ENCODE measurements around the gene LIN54. TPM values are rescaled to one million over a fixed set of nuclear protein-coding genes. Genes with fewer than 3 reads are reported as not detected.
"Not testable (repeated sequence)": the region's sequence is repeated elsewhere in the genome, so short reads cannot be mapped to it uniquely, and the experiment has no call there.

LIN54 gene
- total RNA-seq, 1 donor from 2014 or later: 5.0 TPM

- TF ChIP-seq, protein P1, sequence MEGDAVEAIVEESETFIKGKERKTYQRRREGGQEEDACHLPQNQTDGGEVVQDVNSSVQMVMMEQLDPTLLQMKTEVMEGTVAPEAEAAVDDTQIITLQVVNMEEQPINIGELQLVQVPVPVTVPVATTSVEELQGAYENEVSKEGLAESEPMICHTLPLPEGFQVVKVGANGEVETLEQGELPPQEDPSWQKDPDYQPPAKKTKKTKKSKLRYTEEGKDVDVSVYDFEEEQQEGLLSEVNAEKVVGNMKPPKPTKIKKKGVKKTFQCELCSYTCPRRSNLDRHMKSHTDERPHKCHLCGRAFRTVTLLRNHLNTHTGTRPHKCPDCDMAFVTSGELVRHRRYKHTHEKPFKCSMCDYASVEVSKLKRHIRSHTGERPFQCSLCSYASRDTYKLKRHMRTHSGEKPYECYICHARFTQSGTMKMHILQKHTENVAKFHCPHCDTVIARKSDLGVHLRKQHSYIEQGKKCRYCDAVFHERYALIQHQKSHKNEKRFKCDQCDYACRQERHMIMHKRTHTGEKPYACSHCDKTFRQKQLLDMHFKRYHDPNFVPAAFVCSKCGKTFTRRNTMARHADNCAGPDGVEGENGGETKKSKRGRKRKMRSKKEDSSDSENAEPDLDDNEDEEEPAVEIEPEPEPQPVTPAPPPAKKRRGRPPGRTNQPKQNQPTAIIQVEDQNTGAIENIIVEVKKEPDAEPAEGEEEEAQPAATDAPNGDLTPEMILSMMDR (IDR thresholded peaks at IDR 0.05; ENCODE audit: insufficient read depth, low read length, poor library complexity, severe bottlenecking): no peak
- H3K27me3 ChIP-seq (ENCODE audit: control insufficient read depth, insufficient read depth, low read length): no peaks in the 10 kb centered on the region
- H3K36me3 ChIP-seq (ENCODE audit: control insufficient read depth, insufficient read depth, low read length): no peaks in the 10 kb centered on the region
- no peak for DNase-seq (ENCODE audit: low read depth)
- H3K4me3 ChIP-seq (ENCODE audit: low read depth, low read length): peak overlapping the region; percentile 89
Observed at GRCh38 chr4:83009529-83009928, 1.1 kb downstream of the LIN54 start.

DNA sequence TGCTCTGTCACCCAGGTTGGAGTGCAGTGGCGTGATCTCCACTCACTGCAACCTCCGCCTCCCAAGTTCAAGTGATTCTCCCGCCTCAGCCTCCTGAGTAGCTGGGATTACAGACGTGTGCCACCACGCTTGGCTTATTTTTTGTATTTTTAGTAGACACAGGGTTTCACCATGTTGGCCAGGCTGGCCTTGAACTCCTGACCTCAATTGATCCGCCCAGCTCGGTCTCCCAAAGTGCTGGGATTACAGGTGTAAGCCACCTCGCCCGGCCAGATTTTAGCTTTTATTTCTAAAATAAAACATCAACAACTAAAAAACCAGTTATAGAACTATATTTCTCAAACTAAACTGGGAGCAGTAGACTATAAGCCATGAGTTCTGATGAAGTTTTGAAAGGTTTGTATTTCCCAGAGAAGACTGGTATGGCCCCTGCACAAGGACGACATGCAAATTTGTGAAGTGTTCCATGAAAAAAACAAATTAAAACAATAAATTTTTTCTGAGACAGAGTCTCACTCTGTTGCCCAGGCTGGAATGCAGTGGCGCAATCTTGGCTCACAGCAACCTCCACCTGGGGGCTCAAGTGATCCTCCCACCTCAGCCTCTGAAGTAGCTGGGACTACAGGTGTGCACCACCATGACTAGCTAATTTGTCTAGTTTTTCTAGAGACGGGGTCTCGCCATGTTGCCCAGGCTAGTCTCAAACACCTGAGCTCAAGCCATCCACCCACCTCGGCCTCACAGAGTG, 7.4 kb downstream of the LIN54 start:
- not testable (repeated sequence) for H3K36me3 ChIP-seq (ENCODE audit: control insufficient read depth, insufficient read depth, low read length); H3K4me3 ChIP-seq (ENCODE audit: low read depth, low read length); DNase-seq (ENCODE audit: low read depth); H3K27me3 ChIP-seq (ENCODE audit: control insufficient read depth, insufficient read depth, low read length)

DNA sequence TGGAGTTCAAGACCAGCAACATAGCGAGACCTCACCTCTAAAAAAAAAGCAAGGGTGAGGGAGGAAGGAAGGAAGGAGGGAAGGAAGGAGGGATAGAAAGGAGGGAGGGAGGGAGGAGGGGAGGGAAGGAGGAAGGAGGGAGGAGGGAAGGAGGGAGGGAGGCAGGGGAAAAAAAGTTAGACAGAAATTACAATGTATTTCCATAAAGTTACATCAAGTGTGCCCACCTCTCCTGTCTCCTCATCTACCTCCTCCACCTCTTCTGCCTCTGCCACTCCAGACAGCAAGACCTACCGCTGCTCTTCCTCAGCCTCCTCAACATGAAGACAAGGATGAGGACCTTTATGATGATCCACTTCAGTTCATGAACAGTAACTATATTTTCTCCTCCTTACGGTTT, 8.3 kb downstream of the LIN54 start:
- no peaks in the 10 kb centered on the region for H3K27me3 ChIP-seq (ENCODE audit: control insufficient read depth, insufficient read depth, low read length)
- TF ChIP-seq, protein P1 (IDR thresholded peaks at IDR 0.05; ENCODE audit: insufficient read depth, low read length, poor library complexity, severe bottlenecking): no peak
- no peak overlapping the region for H3K4me3 ChIP-seq (ENCODE audit: low read depth, low read length)
- no peak for DNase-seq (ENCODE audit: low read depth)
- peaks cover 1% of the 10 kb centered on the region for H3K36me3 ChIP-seq (ENCODE audit: control insufficient read depth, insufficient read depth, low read length)

GRCh38 chr4:82998898-82999297, 11.7 kb downstream of the LIN54 start:
- Histone ChIP-seq H3K27me3 (ENCODE audit: control insufficient read depth, insufficient read depth, low read length) (no peaks in the 10 kb centered on the region), H3K4me3 (ENCODE audit: low read depth, low read length) (no peak overlapping the region), H3K36me3 (ENCODE audit: control insufficient read depth, insufficient read depth, low read length) (peaks cover 1% of the 10 kb centered on the region)
- DNase-seq (ENCODE audit: low read depth): no peak
- TF ChIP-seq, protein P1 (IDR thresholded peaks at IDR 0.05; ENCODE audit: insufficient read depth, low read length, poor library complexity, severe bottlenecking): no peak

DNA sequence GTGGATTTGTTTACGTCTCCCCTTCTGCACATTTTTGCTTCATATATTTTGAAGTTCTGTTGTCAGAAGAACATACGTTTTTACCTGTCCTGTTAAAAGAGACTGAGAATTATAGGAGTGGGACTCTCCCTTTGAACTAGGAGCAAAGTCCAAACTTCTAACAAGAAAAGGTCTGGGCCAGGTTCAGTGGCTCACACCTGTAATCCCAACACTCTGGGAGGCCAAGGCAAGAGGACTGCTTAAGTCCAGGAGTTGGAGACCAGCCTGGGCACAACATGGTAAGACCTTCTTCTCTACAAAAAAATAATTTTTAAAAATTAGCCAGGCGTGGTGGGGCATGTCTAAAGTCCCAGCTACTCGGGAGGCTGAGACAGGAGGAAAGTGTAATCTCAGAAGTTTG, 15.8 kb downstream of the LIN54 start:
- no peak for DNase-seq (ENCODE audit: low read depth)
- Histone ChIP-seq H3K36me3 (ENCODE audit: control insufficient read depth, insufficient read depth, low read length) (peaks cover 1% of the 10 kb centered on the region), H3K4me3 (ENCODE audit: low read depth, low read length) (no peak overlapping the region), H3K27me3 (ENCODE audit: control insufficient read depth, insufficient read depth, low read length) (no peaks in the 10 kb centered on the region)
- TF ChIP-seq, protein P1 (IDR thresholded peaks at IDR 0.05; ENCODE audit: insufficient read depth, low read length, poor library complexity, severe bottlenecking): no peak

- Histone ChIP-seq H3K36me3 (ENCODE audit: control insufficient read depth, insufficient read depth, low read length) (no peaks in the 10 kb centered on the region), H3K4me3 (ENCODE audit: low read depth, low read length) (no peak overlapping the region), H3K27me3 (ENCODE audit: control insufficient read depth, insufficient read depth, low read length) (no peaks in the 10 kb centered on the region)
- TF ChIP-seq, protein P1 (IDR thresholded peaks at IDR 0.05; ENCODE audit: insufficient read depth, low read length, poor library complexity, severe bottlenecking): no peak
- DNase-seq (ENCODE audit: low read depth): no peak
Observed at GRCh38 chr4:82989575-82990429, 20.8 kb downstream of the LIN54 start.
